NCI-H510A treated with DMSO at 0.1 percent for 48 hours (cell line): Measurements from ENCODE around the gene INSR.

ENCODE experiments used
- DNase-seq: peaks from one replicate; lab custom pipeline; 2025; lab: John Stamatoyannopoulos, UW

The INSR gene

GRCh38 chr19:7142771-7143170 lies 151.4 kb downstream of the INSR start:
- no peak for DNase-seq

DNA sequence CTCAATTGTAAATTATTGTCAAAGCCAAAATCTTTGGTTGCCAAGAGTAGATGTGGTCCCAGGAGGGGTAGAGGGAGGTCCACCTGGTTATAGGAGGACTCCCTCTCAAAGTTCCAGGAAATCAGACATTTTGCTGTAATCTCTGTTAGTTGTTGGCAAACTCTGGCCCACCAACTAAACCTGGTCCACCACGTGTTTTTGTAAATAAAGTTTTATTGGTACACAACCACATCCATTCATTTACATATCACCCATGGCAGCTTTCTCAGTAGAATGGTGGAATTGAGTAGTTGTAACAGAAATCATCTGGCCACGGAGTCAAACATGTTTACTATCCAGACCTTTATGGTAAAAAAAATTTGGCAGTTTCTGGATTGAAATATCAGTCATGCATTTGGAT lies 154.1 kb downstream of the INSR start:
- DNase-seq, result no peak

GRCh38 chr19:7139095-7139494 lies 155.1 kb downstream of the INSR start:
- no peak for DNase-seq

- no peak for DNase-seq
Observed at GRCh38 chr19:7138402-7138801, 155.8 kb downstream of the INSR start.

DNA sequence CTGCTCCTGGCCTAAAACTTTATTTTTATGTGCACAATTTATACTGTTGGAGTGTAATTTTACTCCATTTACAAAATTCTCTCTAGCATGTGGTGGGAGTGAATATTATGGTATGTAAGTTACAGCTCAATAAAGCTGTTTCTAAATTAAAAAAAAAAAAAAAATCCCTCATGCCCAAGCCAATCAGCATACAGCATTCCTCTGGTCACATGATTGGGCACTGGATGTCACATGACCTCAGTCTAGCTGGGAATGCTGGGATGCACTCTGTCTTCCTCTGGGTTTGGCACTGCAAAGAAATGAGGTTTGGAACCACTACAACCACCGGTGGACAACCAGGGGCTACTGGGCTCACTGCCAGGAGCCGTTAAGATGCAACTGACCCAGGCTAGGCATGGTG lies 157.1 kb downstream of the INSR start:
- DNase-seq, result no peak

DNA sequence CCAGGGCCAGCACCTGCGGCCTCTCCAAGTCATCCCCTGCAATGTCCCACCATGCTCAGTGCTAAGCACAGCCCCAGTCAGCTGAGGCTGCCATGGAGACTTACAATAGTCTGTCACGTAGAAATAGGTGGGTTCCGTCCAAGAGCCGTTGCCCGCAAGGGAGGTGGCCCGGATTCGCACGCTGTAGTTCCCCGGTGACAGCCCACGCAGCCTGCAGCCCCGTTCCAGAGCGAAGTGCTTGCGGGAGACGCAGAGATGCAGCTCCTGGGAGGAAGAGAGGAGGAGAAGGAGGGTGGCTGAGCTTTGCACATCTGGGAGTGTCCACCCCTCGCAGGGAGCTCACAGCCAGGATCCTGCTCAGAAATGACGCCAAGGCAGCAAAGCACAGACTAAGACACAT lies 162.2 kb downstream of the INSR start:
- DNase-seq, result no peak

DNA sequence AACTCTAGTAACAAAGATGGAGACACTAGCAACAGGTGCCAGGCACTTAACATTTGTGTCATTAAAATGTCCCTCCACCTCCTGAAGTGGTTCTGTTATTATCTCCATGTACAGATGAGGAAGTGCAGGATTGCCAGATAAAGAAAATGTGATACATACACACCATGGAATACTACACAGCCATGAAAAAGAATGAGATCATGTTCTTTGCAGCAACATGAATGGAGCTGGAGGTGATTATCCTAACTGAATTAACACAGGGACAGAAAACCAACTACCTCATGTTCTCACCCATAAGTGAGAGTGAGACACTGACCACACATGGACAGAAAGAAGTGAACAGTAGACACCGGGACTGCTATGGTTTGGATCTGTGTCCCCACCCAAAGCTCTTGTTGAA lies 164.2 kb downstream of the INSR start:
- no peak for DNase-seq

GRCh38 chr19:7126132-7126531 lies 168.1 kb downstream of the INSR start:
- DNase-seq, result no peak

DNA sequence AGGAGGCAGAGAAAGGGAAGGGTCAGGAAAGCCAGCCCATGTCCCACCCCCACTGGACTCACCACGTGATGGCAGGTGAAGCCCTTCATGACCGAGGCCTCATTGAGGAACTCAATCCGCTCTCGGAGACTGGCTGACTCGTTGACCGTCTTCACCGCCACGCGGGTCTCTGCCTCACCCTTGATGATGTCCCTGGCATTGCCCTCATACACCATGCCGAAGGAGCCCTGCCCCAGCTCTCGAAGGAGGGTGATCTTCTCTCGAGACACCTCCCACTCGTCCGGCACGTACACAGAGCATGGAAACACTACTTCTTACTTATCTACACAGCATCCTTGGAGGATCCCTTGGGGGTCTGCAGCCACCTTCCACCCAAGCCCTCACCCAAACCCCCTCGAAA lies 169.0 kb downstream of the INSR start:
- DNase-seq, result no peak

GRCh38 chr19:7124782-7125181 lies 169.4 kb downstream of the INSR start:
- DNase-seq, result no peak

- DNase-seq, result no peak
Observed at GRCh38 chr19:7122701-7123100, 171.5 kb downstream of the INSR start.

DNA sequence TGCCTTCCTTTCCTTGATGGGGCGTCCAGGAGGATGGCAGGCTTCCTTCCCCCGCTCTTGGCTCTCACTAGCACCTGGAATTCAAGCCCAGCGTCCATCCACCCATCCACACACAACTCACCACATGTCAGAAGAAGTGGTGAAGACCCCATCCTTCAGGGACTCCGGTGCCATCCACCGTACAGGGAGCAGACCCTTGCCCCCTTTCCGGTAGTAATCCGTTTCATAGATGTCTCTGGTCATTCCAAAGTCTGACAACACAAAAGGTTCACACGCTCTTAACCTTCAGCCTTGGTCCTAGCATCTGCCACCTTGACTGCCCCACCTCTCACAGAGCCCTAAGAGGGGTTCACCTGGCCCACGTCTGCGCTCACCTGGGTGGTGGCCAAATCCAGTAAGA lies 173.7 kb downstream of the INSR start:
- no peak for DNase-seq

GRCh38 chr19:7119582-7119981 lies 174.6 kb downstream of the INSR start:
- no peak for DNase-seq

DNA sequence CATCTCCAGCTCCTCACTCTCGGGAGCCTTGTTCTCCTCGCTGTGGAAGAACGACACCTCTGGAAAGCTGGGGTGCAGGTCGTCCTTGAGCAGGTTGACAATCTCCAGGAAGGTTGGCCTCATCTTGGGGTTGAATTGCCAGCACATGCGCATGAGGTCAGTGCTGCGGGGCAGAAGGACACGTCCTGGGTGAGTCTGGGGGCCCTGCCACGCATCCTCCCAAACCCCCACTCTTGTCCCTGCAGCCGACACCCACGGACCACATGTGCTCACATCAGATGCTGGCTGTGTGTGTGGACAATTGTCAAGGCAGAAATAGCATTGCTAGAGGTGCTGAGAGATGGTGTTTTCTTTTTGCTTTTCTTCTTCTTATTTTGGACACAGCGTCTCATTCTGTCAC lies 177.0 kb downstream of the INSR start:
- no peak for DNase-seq

DNA sequence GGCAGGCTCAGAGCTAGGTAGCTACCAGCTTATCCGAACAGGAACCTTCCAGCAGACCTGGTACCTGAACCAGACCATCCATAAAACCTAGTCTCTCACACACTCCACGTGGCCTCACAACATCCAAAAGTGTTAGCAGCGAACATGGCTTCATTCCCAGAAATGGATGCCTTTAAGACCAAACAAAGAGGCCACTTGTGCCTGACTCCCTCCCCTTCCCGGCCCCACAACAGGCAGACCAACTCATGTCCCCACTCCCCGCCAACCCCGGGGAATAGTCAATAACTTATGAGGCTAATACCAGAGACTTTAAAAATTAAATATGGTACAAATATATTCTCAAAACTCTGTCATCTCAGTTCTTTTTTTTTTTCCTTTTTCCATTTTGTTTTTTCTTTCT lies 178.5 kb downstream of the INSR start:
- DNase-seq, result no peak

DNA sequence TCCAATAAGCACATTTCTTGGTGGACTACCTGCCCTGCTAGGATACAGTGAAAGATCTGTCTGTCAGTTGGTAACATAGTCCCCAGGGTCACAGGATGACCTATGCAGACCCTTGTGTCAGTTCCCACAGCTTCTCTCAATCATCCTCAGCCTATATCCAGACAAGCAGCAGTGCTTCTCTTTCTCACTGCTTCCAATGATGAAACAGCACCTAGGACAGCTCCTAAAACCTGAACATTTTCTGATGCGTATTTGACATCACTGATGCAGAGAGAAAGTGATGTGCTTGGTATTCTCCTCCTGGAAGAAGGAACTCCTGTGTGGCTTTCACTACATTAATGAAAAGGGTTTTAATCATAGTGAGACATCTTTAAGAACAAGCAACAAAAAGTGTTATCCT lies 181.0 kb downstream of the INSR start:
- DNase-seq, result no peak

- no peak for DNase-seq
Observed at GRCh38 chr19:7112675-7113074, 181.5 kb downstream of the INSR start.

DNA sequence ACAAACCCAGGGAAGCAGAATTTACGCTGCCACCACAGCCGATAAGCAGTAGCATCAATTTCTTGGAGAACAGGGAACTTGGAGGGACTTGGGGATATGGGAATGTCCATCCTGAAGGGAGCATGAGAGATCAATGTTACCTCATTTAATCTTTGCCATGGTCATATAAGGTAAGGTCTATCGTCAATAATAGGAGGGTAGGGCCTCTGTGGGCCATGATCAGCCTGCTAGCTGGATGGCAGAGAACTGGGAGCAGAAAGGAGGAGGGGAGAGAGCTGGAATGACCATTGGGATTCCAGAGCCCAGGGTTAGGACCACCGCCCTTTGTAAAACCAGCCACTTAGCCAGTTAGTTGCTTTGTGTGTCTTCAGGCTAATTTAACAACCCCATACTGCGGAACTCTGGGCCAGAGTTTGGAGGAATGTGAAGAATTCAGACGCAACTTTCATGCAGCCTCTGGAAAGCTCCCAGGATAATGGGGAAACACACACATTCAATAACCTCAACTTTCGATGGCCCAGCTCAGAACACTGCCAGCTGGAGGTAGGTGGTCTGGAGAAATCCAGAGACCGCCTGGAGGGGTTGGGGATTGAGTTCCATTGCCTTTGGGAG lies 184.4 kb downstream of the INSR start:
- no peak for DNase-seq

GRCh38 chr19:7106711-7107657 lies 187.2 kb downstream of the INSR start:
- no peak for DNase-seq

DNA sequence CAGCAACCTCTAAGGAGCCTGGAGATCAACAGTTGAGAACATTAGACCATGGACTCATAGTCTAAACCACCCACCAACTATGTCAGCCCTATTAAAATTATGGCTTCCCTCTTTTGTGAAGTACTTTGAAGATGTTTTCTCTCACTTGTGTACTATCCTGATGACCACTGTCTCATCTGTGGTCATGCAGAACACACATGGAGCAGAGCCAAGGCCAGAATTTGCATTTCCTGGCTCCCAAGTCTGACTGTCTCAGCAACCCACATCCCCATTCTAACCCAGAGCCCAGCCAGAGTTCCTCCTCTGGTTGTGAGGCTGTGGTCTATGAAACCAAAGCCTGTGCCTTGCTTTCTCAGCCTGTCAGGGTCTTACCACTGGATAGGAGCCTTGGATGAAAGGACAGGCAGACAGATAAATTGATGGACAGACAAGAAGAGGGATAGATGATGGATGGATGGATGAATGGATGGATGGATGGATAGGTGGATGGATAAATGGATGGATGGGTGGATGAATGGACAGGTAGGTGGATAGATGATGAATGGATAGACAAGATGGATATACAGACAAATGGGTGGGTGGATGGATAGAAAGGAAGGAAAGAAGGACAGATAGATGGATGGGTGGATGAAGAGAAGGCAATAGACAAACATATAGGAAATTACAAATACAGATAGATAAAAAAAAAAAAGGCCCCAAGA lies 189.3 kb downstream of the INSR start:
- DNase-seq, result no peak

- DNase-seq, result no peak
Observed at GRCh38 chr19:7101498-7102253, 192.5 kb downstream of the INSR start.

DNA sequence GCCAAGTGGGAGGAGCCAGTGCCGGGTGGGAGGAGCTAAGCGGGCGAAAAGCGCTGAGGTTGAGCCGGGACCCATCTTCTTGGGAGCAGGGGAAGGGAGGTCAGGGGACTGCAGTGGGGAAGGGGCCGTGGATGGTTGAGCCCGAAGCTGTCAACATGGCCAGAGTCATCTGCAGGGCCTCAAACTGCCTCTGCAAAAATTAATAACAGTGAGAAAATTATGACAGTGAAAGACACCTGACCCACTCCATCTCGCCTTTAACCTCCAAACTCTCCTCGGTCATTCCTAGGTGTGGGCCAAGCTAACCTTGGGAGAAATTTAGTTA lies 194.7 kb downstream of the INSR start:
- DNase-seq, result no peak
